ENCODE measurements around the gene HOOK1. TPM values are rescaled to one million over a fixed set of nuclear protein-coding genes. Genes with fewer than 3 reads are reported as not detected.

Gene HOOK1
- total and polyA plus RNA-seq, 2 experiments from 2014 or later: 27.4 to 27.6 TPM

DNA sequence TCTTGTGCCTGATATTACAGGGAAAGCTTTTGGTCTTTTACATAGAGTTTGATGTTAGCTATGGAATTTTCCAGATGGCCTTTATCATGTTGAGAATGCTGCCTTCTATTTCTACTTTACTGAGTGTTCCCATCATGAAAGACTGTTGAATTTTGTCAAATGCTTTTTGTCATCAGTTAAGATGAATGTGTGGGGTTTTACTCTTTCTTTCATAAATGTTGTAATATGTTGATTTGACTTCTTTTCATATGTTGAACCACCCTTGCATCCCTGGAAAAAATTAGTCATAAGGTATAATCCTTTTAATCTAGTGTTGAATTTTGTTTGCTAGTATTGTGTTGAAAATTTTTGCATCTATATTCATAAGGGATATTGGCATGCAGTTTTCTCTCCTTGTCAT, 16.1 kb upstream of the HOOK1 start:
- Mint-ChIP-seq H3K27ac (no peak overlapping the region), H3K4me1 (no peaks in the 10 kb centered on the region), H3K9me3 (no peaks in the 10 kb centered on the region), H3K4me3 (no peak overlapping the region), H3K36me3 (ENCODE audit: low read depth) (no peaks in the 10 kb centered on the region), H3K27me3 (ENCODE audit: insufficient read depth, low read depth, poor library complexity) (peaks cover 2% of the 10 kb centered on the region)
- no peaks in the 10 kb centered on the region for H4K20me1 ChIP-seq (replicated peaks; ENCODE audit: insufficient read depth)
- H2AFZ ChIP-seq: no peak overlapping the region
- no peak overlapping the region for H3K4me3 ChIP-seq
- no peaks in the 10 kb centered on the region for H3K27me3 ChIP-seq (ENCODE audit: insufficient read depth)
- no peaks in the 10 kb centered on the region for H3K4me1 ChIP-seq (ENCODE audit: insufficient read depth)
- peaks cover 7% of the 10 kb centered on the region; the same call in 1 of the 2 replicates for H3K9me2 ChIP-seq (ENCODE audit: insufficient read depth)
- no peaks in the 10 kb centered on the region for H3K36me3 ChIP-seq (ENCODE audit: insufficient read depth)
- H3F3A ChIP-seq (replicated peaks; ENCODE audit: low read depth): no peaks in the 10 kb centered on the region
- ATAC-seq: no peak
- no peaks in the 10 kb centered on the region for H3K79me2 ChIP-seq (replicated peaks; ENCODE audit: insufficient read depth)
- TF ChIP-seq, protein P1, sequence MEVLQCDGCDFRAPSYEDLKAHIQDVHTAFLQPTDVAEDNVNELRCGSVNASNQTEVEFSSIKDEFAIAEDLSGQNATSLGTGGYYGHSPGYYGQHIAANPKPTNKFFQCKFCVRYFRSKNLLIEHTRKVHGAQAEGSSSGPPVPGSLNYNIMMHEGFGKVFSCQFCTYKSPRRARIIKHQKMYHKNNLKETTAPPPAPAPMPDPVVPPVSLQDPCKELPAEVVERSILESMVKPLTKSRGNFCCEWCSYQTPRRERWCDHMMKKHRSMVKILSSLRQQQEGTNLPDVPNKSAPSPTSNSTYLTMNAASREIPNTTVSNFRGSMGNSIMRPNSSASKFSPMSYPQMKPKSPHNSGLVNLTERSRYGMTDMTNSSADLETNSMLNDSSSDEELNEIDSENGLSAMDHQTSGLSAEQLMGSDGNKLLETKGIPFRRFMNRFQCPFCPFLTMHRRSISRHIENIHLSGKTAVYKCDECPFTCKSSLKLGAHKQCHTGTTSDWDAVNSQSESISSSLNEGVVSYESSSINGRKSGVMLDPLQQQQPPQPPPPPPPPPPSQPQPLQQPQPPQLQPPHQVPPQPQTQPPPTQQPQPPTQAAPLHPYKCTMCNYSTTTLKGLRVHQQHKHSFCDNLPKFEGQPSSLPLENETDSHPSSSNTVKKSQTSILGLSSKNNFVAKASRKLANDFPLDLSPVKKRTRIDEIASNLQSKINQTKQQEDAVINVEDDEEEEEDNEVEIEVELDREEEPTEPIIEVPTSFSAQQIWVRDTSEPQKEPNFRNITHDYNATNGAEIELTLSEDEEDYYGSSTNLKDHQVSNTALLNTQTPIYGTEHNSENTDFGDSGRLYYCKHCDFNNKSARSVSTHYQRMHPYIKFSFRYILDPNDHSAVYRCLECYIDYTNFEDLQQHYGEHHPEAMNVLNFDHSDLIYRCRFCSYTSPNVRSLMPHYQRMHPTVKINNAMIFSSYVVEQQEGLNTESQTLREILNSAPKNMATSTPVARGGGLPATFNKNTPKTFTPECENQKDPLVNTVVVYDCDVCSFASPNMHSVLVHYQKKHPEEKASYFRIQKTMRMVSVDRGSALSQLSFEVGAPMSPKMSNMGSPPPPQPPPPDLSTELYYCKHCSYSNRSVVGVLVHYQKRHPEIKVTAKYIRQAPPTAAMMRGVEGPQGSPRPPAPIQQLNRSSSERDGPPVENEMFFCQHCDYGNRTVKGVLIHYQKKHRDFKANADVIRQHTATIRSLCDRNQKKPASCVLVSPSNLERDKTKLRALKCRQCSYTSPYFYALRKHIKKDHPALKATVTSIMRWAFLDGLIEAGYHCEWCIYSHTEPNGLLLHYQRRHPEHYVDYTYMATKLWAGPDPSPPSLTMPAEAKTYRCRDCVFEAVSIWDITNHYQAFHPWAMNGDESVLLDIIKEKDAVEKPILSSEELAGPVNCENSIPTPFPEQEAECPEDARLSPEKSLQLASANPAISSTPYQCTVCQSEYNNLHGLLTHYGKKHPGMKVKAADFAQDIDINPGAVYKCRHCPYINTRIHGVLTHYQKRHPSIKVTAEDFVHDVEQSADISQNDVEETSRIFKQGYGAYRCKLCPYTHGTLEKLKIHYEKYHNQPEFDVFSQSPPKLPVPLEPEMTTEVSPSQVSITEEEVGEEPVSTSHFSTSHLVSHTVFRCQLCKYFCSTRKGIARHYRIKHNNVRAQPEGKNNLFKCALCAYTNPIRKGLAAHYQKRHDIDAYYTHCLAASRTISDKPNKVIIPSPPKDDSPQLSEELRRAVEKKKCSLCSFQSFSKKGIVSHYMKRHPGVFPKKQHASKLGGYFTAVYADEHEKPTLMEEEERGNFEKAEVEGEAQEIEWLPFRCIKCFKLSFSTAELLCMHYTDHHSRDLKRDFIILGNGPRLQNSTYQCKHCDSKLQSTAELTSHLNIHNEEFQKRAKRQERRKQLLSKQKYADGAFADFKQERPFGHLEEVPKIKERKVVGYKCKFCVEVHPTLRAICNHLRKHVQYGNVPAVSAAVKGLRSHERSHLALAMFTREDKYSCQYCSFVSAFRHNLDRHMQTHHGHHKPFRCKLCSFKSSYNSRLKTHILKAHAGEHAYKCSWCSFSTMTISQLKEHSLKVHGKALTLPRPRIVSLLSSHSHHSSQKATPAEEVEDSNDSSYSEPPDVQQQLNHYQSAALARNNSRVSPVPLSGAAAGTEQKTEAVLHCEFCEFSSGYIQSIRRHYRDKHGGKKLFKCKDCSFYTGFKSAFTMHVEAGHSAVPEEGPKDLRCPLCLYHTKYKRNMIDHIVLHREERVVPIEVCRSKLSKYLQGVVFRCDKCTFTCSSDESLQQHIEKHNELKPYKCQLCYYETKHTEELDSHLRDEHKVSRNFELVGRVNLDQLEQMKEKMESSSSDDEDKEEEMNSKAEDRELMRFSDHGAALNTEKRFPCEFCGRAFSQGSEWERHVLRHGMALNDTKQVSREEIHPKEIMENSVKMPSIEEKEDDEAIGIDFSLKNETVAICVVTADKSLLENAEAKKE (CRISPR knock-in tag; IDR thresholded peaks at IDR 0.05): no peak
- TF ChIP-seq, protein P2, sequence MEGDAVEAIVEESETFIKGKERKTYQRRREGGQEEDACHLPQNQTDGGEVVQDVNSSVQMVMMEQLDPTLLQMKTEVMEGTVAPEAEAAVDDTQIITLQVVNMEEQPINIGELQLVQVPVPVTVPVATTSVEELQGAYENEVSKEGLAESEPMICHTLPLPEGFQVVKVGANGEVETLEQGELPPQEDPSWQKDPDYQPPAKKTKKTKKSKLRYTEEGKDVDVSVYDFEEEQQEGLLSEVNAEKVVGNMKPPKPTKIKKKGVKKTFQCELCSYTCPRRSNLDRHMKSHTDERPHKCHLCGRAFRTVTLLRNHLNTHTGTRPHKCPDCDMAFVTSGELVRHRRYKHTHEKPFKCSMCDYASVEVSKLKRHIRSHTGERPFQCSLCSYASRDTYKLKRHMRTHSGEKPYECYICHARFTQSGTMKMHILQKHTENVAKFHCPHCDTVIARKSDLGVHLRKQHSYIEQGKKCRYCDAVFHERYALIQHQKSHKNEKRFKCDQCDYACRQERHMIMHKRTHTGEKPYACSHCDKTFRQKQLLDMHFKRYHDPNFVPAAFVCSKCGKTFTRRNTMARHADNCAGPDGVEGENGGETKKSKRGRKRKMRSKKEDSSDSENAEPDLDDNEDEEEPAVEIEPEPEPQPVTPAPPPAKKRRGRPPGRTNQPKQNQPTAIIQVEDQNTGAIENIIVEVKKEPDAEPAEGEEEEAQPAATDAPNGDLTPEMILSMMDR (conservative IDR thresholded peaks at IDR 0.05; ENCODE audit: low read depth in 2 of 2): no peak
- TF ChIP-seq EZH2phosphoT487 (IDR thresholded peaks at IDR 0.05; ENCODE audit: unreplicated experiment) (no peak), EZH2 (IDR thresholded peaks at IDR 0.05; ENCODE audit: low read depth, unreplicated experiment) (no peak), POLR2AphosphoS5 (IDR thresholded peaks at IDR 0.05; ENCODE audit: low read depth) (no peak), JUNB (IDR thresholded peaks at IDR 0.05; ENCODE audit: unreplicated experiment) (no peak), CREB1 (CRISPR knock-in tag; IDR thresholded peaks at IDR 0.05; ENCODE audit: low read depth) (no peak), ZNF114 (CRISPR knock-in tag; IDR thresholded peaks at IDR 0.05) (no peak)
- TF ChIP-seq, protein P3, sequence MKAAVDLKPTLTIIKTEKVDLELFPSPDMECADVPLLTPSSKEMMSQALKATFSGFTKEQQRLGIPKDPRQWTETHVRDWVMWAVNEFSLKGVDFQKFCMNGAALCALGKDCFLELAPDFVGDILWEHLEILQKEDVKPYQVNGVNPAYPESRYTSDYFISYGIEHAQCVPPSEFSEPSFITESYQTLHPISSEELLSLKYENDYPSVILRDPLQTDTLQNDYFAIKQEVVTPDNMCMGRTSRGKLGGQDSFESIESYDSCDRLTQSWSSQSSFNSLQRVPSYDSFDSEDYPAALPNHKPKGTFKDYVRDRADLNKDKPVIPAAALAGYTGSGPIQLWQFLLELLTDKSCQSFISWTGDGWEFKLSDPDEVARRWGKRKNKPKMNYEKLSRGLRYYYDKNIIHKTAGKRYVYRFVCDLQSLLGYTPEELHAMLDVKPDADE (IDR thresholded peaks at IDR 0.05): no peak
- TF ChIP-seq, protein P4, sequence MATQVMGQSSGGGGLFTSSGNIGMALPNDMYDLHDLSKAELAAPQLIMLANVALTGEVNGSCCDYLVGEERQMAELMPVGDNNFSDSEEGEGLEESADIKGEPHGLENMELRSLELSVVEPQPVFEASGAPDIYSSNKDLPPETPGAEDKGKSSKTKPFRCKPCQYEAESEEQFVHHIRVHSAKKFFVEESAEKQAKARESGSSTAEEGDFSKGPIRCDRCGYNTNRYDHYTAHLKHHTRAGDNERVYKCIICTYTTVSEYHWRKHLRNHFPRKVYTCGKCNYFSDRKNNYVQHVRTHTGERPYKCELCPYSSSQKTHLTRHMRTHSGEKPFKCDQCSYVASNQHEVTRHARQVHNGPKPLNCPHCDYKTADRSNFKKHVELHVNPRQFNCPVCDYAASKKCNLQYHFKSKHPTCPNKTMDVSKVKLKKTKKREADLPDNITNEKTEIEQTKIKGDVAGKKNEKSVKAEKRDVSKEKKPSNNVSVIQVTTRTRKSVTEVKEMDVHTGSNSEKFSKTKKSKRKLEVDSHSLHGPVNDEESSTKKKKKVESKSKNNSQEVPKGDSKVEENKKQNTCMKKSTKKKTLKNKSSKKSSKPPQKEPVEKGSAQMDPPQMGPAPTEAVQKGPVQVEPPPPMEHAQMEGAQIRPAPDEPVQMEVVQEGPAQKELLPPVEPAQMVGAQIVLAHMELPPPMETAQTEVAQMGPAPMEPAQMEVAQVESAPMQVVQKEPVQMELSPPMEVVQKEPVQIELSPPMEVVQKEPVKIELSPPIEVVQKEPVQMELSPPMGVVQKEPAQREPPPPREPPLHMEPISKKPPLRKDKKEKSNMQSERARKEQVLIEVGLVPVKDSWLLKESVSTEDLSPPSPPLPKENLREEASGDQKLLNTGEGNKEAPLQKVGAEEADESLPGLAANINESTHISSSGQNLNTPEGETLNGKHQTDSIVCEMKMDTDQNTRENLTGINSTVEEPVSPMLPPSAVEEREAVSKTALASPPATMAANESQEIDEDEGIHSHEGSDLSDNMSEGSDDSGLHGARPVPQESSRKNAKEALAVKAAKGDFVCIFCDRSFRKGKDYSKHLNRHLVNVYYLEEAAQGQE (IDR thresholded peaks at IDR 0.05; ENCODE audit: unreplicated experiment): no peak
- no peak for DNase-seq (ENCODE audit: low spot score)
- H3K4me2 ChIP-seq: no peak overlapping the region
- no peak overlapping the region for H3K27ac ChIP-seq (ENCODE audit: low read depth)

Measured in GM23338 (cell line).